HG03521 (cell line): Measurements from ENCODE around the gene CIBAR2.
"Not testable (repeated sequence)": the region's sequence is repeated elsewhere in the genome, so short reads cannot be mapped to it uniquely, and the experiment has no call there.

Experiments
- ATAC-seq: cut with Tn5 transposase; IDR thresholded peaks from one replicate; pipeline ENCODE4 v1.9.1; 2021; ENCODE audit warnings: mild to moderate bottlenecking, moderate library complexity; ENCODE audit not compliant: unreplicated experiment

CIBAR2 gene

DNA sequence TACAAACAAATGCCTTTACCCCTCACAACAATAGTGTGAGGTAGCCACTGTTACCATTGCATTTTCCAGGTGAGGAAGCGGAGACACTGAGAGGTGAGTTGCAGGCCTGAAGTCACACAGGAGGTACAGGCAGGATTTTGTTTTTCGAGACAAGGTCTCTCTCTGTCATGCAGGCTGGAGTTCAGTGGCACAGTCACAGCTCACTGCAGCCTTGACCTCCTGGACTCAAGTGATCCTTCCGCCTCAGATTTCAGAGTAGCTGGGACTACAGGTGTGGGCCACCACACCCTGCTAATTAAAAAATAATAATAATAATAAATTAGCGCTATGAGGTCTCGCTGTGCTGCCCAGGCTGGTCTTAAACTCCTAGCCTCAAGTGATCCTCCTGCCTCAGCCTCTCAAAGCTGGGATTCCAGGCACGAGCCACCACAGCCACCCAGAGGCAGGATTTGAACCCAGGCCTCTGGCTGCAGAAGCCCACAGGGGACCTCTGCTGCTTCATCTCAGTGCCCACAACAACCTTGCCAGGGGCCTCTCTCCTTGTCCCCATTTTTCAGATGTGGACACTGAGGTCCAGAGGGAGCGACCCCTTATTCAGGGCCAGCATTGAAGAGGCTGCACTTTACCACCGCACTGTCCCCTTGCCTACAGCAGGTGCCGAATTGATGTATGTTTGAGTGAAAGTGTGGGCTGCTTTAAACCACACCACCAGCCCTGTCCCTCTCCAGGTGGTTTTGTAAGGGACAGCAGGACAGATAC, 16.0 kb upstream of the CIBAR2 start:
- ATAC-seq, result no peak

DNA sequence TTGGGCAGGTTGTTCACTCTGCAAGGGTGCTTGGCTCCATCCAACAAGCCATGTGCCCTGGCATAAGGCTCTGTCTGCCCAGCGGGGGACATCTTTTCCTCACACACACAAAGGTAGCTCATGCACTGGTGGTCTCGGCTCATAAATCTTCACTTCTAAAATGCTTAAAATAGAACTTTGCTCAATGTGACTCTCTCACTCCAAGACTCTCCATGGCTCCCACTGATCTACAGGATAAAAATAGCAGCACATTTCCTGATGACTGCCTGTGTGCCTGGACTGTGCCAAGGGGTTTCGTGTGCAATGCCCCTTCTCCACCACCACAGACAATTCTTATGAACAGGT, 15.1 kb upstream of the CIBAR2 start:
- ATAC-seq, result no peak

DNA sequence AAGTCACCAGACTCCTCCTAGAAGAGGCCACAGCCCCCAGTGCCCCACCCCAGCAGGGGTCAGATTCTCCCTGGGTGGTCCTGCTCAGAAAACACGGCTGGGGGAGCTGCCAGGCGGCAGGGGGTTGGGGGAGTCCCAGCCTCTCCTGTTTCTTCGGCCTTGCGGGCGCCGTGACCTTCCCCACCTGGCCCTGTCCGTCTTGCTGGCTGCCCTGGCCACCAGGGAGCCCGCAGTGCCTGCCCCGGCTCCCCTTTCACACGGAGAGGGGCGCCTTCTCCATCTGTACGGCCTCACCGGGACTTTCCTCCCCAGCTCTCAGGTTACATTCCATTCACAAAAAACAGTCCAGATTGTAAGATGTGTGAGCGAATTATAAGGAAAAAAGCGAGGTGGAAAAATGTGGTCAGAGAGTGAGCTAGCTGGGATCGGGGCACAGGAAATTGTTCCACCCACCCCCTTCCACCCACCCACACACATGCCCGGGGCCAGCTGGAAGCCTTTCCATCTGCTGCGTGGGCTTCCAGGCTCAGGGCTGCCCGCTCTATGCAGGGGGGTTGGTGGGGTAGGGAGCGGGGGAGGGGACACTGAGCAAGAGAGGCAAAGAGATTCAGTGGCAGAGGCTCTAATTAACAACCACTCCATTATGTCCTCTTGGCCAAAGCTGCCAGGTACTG, 14.6 kb upstream of the CIBAR2 start:
- no peak for ATAC-seq

DNA sequence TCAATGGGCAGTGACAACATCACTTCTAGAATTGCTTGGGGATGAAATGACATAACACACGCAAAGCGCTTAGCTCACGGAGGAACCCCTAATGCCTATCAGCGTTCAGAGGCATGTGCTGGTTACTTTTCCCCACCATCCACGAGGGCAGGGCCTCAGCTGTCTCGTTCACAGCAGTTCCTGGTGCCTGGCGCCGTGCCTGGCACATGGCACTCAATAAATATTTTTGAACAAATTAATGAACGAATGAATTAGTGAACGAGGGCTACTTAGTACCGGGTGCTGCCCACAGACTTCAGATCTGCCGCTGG, 14.1 kb upstream of the CIBAR2 start:
- ATAC-seq, result no peak

DNA sequence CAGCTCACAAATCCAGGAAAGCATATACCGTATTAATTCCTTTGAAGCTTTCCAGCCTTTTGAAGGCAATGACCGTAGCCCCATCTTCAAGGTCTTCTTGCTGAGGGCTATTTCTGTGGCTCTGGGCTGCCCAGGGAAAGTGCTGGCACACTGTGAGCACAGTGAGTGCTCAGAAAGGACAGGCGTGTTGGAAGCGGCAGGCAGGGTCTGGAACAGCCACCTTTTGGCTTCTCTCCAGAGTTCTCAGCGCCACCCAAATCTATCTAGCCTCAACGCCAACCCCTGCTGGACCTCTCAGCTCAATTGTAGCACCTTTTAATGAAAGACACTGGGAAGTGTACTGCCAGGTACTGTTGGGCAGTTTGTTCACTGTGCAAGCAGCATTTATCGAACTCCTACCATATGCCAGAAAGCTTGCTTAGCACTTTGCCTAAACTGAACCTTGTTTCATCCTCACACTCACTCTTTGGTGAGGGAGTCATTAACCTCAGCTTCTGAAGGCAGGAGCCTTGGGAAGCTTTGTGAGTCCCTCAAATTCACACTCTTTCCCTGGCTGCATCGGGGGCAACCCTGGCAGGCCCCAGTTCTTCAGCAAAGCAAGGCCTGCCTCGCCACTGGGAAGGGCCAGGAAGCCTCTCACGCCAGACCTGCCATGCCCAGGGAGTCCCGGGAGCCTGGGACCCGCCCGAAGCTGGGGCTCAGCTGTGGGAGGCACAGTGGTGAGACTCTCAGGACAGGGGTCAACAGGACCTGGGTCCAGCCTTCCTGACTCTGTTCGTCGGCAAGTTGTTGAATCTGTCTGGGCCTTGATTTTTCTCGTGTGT, 13.5 kb upstream of the CIBAR2 start:
- no peak for ATAC-seq

DNA sequence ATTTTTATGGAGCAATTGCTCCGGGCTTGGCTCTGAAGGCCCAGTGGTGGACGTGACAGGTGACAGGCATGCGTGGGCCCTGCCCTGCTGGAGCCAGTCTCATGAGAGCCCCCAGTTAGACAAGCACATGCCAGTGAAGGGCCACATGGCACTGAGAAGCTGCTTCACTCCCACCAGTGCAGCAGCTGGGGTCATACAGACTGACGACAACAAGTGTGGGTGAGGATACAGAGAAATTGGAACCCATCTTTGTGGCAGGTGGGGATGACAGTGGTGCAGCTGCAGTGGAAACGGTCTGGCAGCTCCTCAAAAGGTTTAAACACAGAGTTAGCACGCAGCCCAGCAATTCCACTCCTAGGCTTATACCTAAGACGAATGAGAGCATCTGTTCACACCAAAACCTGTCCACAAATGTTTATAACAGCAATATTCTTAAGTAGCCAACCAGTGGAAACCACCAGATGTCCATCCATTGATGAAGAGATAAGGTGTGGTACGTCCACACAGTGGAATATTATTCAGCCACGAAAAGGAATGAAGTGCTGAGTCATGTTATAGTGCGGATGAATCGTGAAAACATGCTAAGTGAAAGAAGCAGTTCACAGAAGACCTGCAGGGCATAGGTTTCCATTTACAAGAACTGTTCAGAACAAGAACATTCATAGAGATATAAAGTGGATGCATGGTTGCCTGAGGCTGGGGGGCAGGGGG, 12.5 kb upstream of the CIBAR2 start:
- ATAC-seq, result no peak

DNA sequence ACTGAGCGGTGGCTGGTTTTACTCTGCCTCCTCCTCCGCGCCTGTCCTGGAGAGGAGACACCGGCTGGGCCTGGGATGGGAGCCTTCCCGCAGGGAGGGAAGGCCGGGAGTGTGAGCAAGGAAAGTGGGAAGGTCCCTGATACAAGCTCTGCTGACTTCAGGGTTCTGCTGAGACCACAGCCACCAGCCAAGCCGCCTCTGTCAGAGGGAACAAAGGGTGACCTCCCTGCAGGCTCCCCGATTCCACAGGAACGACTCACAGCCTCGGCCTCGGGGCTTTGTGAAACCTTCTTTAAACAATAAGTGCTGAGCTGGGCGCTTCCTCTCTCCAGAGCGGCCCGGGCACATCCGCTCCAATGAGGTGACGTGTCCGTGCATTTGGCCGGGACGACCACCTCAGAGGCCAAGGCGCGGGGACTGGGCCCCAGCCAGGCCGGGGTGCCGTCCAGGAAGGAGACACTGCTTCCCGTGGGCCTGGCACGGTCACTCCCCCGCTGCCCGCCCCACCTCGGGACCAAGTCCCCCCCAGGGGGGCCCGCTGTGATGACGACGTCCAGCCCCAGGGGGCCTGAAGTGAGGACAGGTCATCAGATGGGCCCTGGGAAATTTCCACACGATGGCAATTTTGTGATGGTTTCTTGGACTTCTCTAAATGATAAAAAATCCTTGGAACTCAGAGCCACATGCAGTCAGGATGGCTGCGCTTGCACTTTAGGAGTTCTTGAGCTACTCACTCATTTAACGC, 11.8 kb upstream of the CIBAR2 start:
- ATAC-seq, result no peak

DNA sequence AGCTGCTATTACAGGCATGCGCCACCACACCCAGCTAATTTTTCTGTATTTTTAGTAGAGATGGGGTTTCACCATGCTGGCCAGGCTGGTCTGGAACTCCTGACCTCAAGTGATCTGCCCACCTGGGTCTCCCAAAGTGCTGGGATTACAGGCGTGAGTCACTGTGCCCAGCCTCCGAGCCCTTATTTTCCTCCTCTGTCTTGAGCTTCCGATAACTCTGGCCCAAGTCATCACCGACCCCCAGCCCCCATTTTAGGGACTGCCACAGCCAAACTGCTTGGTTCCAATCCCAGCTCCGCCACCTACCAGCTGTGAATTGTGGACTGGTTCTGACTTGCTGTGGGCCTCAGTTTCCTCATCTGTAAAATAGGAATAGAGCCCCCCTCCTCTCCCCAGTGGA, 11.2 kb upstream of the CIBAR2 start:
- not testable (repeated sequence) for ATAC-seq

DNA sequence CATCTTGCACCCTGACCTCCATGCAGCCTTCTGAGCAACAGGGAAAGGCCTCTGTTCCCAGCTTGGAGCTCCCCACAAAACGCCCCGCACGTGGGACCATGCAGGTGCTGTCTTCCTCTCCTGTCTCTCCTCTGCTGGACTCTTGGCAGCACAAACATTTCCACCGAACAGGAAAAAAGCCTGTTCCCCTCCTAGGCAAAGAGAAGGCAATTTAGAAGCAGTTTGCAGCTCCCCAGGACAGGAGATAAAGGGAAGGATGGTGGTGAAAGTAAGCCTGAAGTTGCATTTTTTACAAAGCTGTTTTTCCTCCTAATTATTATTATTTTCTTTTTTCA, 7.7 kb upstream of the CIBAR2 start:
- ATAC-seq, result no peak

DNA sequence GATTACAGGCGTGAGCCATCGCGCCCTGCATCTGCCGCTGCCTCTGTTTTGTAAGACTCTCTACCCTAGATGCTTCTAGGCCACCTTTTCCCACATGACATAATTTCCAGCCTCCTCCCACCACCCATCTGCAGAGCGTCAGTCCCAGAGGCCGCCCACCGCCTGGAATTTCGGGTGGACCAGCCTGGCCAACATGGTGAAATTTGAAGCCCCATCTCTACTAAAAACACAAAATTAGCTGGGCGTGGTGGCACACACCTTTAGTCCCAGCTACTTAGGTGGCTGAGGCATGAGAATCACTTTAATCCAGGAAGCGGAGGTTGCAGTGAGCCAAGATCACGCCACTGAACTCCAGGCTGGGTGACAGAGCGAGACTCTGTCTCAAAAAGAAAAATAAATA, 5.1 kb upstream of the CIBAR2 start:
- no peak for ATAC-seq

DNA sequence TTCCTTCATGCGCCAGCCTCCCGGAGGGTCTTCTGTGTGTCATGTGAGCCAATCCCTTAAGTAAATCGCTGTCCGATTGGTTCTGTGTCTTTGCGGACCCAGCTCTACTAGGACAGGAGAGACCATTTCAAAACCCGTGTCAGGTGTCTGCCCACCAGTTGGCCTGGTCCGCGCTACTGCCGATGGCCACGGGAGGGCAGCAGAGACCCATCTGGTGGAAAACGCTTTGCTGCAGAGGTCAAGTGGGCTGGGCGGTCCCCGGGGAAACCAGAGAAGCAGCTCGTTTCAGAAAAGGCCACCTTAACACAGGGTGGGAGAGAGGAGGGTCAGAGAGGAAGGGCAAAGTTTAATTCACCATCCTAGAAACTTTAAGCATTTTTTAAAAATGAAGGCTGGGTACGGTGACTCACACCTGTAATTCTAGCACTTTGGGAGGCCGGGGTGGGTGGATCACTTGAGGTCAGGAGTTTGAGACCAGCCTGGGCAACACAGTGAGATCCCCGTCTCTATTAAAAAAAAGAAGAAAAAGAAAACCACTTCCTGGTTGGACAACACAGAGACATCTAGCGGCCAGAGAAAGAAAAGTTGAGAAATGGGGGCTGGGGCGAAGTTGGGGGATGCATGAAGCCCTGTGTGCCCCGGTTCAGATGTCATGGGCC, 2.8 kb upstream of the CIBAR2 start:
- ATAC-seq, result peak; percentile 57

DNA sequence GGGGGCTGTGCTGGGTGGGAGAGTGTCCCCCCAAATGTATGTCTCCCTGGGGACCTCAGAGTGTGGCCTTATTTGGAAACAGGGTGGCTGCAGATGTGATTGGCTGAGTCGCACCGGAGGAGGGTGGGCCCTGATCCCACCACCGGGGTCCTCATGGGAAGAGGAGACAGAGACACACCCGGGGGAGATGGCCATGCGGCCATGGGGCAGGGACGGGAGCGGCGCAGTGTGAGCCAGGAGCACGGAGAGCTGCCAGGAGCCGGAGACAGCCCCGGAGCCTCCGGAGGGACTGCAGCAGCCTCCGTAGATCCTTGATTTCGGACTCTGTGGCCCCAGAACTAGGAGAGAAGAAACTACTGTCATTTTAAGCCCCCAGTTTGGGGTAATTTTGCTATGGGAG, 1.6 kb upstream of the CIBAR2 start:
- no peak for ATAC-seq

DNA sequence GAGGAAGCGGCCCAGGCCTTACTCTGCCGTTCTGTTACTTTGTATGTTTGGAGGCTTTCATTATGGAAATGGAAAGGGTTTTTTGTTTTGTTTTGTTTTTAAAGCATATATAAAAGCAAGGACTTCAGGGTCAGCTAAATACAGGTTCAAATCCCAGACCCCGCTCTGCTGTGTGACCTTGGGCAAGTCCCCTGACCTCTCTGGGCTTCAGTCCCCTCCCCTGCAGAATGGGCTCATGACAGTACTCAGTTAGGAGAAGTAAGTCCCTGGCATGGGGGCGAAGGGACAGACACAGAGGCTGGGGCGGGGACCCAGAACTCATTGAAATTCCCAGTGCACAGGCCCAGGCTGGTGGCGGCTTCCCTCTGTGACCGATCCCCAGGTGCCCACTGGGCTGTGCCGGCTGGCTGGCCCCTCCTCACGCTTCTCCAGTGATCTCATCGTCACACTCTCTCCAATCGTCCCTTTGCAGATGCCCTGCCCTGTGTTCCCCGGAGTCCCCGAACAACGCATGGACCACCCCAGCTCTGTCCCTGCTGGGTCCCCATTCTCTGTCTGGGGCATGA, 979 bp upstream of the CIBAR2 start:
- no peak for ATAC-seq

DNA sequence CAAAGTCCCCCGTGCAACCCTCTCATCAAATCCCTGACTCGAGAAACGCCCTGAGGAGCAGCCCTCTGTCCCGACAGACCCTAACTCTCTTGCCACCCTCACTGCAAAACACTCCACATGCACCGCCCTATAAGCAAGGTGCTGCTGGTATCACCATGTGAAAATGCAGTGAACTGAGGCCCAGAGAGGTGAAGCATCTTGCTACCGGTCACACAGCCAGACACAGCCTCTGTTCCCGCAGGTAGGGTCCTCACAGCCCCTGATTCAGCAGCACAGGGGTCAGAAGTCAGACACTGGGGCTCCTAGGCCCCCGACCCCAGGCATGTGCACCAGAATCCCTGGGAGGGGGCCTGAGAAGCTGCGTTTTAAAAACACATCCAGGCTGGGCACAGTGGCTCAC, 1.1 kb downstream of the CIBAR2 start:
- ATAC-seq, result no peak

DNA sequence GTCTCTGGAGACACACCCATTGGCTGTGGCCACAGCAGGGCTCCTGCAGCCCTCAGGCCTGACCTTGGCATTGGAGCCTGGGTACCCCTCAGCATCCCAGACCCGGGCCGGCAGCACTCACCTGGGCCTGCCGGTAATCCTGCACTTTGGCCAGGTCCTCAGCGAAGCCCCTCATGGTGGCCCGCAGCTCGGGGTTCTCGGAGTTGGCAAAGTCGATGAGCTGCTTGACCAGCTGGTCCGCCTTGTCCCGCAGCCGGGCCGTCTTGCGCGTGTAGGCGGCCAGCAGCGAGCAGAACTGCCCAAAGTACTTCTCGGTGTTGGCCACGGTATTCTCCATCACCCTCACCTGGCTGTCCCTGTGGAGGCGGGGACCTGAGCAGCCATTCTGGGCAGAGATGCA, 2.2 kb downstream of the CIBAR2 start:
- ATAC-seq, result no peak

DNA sequence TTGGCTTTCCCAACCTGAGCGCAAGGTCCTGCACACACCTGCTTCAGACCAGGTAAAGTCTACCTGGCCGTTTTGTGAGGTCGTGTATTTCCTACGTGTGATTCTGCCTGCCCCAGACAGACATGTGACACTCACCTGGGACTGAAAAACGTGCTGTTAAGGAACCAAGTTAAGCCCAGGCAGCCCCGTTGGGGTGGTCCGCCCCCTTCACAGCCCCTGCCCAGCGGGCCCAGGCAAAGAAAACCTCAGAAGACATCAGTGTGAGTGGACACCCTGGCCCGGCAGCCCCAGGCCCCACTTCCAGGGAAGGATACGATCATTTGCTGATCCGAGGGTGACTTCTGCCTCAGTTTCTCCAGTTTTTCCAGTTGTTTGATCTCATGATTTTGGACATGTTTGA, 4.7 kb downstream of the CIBAR2 start:
- no peak for ATAC-seq

DNA sequence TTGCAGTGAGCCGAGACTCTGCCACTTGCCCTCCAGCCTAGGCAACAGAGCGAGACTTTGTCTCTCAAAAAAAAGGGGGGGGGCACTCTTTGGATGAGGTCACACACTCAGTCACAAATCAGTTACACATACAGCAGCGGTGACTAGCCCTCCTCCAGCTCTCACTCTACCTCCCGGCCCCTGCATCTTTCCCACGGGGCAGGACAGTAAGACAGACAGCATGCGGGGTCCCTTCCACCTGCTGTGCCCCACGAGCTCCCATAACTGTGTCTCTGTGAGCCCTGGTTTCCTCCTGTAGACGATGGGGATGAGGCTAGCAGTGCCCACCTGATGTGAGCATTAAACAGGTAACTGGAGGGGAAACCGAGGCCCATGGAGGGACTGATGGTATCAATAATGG, 5.2 kb downstream of the CIBAR2 start:
- ATAC-seq, result no peak

DNA sequence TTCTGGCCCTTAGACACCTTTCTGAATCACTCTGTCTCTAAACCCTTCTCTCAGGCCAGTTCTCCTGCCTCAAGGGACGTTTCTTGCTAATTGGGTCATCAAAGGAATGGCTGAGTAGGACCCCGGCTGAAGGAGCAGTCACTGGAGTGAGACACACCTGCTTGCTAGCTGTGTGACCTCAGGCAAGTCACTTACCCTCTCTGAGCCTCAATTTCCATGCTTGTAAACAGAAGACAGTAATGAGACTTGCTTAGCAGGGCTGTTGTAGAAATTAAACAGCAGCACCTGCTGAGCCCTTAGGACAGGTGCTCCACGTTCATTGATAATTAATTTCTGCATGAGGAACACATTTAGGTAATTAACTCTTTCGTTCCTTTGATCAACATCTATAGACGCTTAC, 6.8 kb downstream of the CIBAR2 start:
- ATAC-seq, result no peak

DNA sequence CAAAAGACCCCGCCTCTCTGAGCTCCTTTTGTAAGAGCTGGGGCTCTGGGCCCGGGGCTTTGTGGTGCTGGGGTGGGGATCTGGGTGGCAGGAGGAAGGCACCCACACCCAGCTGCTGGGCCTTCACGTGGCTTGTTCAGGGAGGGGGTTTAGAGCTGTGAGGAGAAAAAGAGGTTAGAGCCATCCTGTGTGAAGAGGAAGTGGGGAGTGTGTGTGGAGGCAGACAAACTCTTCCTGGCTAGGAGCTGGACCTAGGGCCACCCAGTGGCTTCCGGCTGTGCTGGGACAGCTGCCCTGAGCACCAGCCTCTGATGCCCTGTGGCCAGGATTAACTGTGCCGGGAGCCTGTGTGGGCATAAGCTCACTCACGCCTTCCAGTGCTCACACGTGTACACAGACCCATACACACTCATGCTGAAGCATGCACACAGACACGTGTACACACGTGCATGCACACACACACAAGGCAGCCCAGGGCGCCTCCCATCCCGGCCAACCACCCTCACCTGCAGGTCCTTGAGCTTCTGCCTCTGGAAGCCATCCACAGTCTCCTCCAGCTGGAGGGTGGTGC, 7.4 kb downstream of the CIBAR2 start:
- no peak for ATAC-seq

DNA sequence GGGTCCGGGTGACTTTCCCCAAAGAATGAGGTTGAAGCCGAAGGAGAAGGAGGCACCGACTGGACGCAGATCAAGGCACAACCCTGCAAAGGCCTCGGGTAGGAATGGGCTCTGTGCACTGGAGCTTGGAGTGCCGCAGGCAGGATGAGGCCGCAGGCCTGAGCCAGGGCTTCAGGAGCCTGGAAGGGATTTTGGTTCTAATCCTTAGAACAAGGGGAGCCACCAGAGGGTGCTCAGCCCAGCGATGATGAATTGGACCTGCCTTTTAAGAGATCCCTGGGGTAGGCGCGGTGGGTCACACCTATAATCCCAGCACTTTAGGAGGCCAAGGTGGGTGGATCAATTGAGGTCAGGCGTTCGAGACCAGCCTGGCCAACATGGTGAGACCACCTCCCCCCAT, 8.1 kb downstream of the CIBAR2 start:
- ATAC-seq, result no peak
